Skeletal muscle tissue (tissue), 4 donors: ENCODE measurements around the gene EFHD1. TPM values are rescaled to one million over a fixed set of nuclear protein-coding genes. Genes with fewer than 3 reads are reported as not detected.
A peak's percentile ranks its signal among the peaks of the same experiment; 100 is the strongest.
"Not testable (repeated sequence)": the region's sequence is repeated elsewhere in the genome, so short reads cannot be mapped to it uniquely, and the experiment has no call there.

Experiments
- H3K27ac ChIP-seq: one replicate; pipeline ENCODE4 v1.7.0; 2013; ENCODE audit warnings: mild to moderate bottlenecking, low read depth, low read length, inconsistent platforms
- H3K27me3 ChIP-seq, 3 donors: one replicate each; pipeline ENCODE4 v1.7.0; 2013; ENCODE audit warnings: low read length in 3 of 3; ENCODE audit not compliant: control insufficient read depth in 3 of 3, insufficient read depth in 3 of 3
- H3K36me3 ChIP-seq, 3 donors: one replicate each; pipeline ENCODE4 v1.7.0; 2013; ENCODE audit warnings: low read length in 3 of 3; ENCODE audit not compliant: control insufficient read depth in 3 of 3, insufficient read depth in 3 of 3
- H3K4me1 ChIP-seq, 3 donors: one replicate each; pipeline ENCODE4 v1.7.0; 2013; ENCODE audit warnings: low read length in 3 of 3, mild to moderate bottlenecking in 3 of 3; ENCODE audit not compliant: control insufficient read depth in 3 of 3, insufficient read depth in 3 of 3
- H3K4me3 ChIP-seq, 3 donors: one replicate each; pipeline ENCODE4 v1.7.0; 2013; ENCODE audit warnings: low read length in 3 of 3
- H3K9ac ChIP-seq, 3 donors: one replicate each; pipeline ENCODE4 v1.7.0; 2013; ENCODE audit warnings: low read length in 3 of 3, mild to moderate bottlenecking in 3 of 3, moderate library complexity in 2 of 3, low read depth in 1 of 3
- H3K9me3 ChIP-seq, 3 donors: one replicate each; pipeline ENCODE4 v1.7.0; 2013; ENCODE audit warnings: low read length in 3 of 3; ENCODE audit not compliant: control insufficient read depth in 3 of 3
- total RNA-seq: library from RNA; depleted of rRNA; stranded (reverse); fragments of >200 nt; gene quantifications from one replicate; pipeline ENCODE4 v1.2.3, GENCODE V29; 2014
- donor health status: Osteomylitis.

Gene EFHD1
- total RNA-seq, 1 donor from 2014 or later: 2.1 TPM

DNA sequence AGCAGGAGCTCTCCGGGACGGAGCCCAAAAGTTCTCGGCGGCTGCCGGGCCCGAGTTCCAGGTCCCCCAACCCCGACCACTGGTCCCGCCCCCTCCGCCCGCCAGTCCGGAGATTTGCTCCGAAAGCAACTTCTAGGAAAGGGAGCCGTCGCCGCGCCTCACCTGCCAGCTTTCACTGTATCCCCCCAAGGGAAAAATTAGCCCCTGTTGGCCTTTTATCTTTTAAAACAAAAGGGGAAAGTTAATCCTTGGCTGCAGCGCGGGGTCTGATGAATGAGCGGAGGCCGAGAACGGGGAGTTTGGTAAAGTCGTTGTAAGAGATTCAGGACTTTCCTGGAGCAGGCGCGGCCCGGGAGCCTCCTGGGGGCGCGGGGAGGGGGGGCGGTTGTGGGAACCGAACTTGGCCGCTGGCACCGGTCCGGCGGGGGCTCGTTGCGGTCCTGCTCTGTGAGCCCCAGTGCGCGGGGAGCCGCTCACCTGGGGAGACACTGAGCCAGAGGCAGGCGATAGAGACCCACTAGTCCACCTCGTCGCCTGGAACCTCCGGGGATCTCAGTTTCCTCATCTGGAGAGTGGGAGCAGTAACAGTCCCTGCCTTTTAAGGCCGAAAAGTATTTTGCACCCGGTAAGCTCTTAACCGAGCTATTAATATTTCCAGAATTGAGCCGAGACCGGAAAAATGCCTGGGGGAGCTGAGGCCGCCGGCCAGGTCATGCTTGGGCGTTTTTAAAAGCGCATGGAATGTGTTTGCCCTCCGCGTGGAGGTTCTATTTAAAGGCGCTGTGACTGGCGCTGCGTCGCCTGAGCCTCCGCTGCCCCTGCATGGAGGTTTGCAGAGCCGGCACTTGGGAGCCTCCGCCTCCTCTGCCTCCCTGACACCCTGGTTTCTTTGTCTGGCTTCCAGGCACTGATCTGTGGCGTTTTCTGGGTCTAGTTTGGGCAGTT is 1.1 kb downstream of the EFHD1 start:
- Histone ChIP-seq H3K9me3 (no peaks in the 10 kb centered on the region), H3K27ac (no peak overlapping the region), H3K9ac (peak overlapping the region; percentile 43 to 75 (median 69)), H3K4me1 (peaks cover 4 to 9% (median 6%) of the 10 kb centered on the region in 3 donors), H3K4me3 (peak overlapping the region; percentile 66 to 74 (median 68)), H3K36me3 (no peaks in the 10 kb centered on the region), H3K27me3 (peaks cover 8 to 30% (median 10%) of the 10 kb centered on the region in 3 donors)

GRCh38 chr2:232635376-232635775 is 2.0 kb downstream of the EFHD1 start:
- peak overlapping the region in 1 of 3 donors; percentile 63 for H3K9ac ChIP-seq

GRCh38 chr2:232635820-232636219 is 2.4 kb downstream of the EFHD1 start:
- Histone ChIP-seq H3K9ac (no peak overlapping the region), H3K27ac (no peak overlapping the region), H3K4me1 (peaks cover 6 to 11% (median 9%) of the 10 kb centered on the region in 3 donors), H3K36me3 (peaks cover 0 to 3% (median 0%) of the 10 kb centered on the region in 3 donors), H3K27me3 (peaks cover 8 to 28% (median 10%) of the 10 kb centered on the region in 3 donors), H3K9me3 (no peaks in the 10 kb centered on the region), H3K4me3 (no peak overlapping the region)

More at GRCh38 chr2:232635376-232635775, 2.0 kb downstream of the EFHD1 start:
- H3K36me3 ChIP-seq, H3K9me3 ChIP-seq, H3K27ac ChIP-seq: not testable (repeated sequence)
- Histone ChIP-seq H3K27me3 (peaks cover 8 to 29% (median 10%) of the 10 kb centered on the region in 3 donors), H3K4me3 (peak overlapping the region in 2 of 3 donors; percentile 66 to 74), H3K4me1 (peaks cover 6 to 11% (median 9%) of the 10 kb centered on the region in 3 donors)

GRCh38 chr2:232636788-232637420 is 3.5 kb downstream of the EFHD1 start:
- no peak overlapping the region for H3K4me3 ChIP-seq
- H3K4me1 ChIP-seq: peaks cover 6 to 11% (median 9%) of the 10 kb centered on the region in 3 donors
- H3K9me3 ChIP-seq: no peaks in the 10 kb centered on the region
- no peak overlapping the region for H3K9ac ChIP-seq
- H3K27ac ChIP-seq: no peak overlapping the region
- H3K27me3 ChIP-seq: peaks cover 8 to 28% (median 10%) of the 10 kb centered on the region in 3 donors
- peaks cover 0 to 3% (median 0%) of the 10 kb centered on the region in 3 donors for H3K36me3 ChIP-seq

DNA sequence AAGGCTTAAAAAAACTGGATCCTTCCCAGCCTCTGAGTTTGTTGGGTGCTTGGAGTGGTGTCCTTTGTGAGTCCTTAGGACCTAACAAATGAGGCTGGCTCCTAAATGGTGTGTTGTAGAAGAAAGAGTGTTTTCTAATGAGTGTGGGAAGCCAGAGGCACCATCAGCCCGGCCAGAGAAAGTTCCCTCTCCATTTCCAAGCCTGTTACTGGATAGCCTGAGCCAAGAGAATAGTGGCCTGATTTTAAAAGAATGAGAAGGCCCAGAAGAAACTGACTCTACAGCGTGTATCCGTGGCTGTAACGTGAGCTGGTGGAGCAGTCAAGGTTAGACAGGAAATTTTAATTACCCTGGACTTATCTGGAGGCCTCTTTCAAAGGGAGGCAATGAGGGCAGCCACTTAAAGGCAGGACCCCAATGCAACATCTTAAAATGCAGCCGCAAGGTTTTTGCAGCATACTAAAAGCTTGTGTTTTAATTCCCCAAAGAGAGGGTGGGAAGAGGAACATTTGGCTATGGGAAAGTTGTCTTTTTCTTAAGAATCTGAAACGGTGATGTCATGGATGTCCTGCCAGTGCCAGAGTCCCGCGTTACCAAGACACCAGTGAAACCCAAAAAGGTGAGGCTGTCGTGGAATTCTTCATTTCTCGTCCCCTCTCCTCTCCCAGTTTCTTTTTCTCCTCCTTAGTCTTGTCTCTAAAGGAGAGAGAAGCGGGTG is 4.6 kb downstream of the EFHD1 start:
- Histone ChIP-seq H3K27me3 (peaks cover 2 to 17% (median 4%) of the 10 kb centered on the region in 3 donors), H3K36me3 (peaks cover 0 to 3% (median 0%) of the 10 kb centered on the region in 3 donors), H3K27ac (no peak overlapping the region), H3K4me3 (no peak overlapping the region), H3K9me3 (no peaks in the 10 kb centered on the region), H3K9ac (no peak overlapping the region), H3K4me1 (peaks cover 5 to 9% (median 5%) of the 10 kb centered on the region in 3 donors)

- Histone ChIP-seq H3K27ac (no peak overlapping the region), H3K27me3 (peaks cover 0 to 2% (median 0%) of the 10 kb centered on the region in 3 donors), H3K9me3 (no peaks in the 10 kb centered on the region), H3K9ac (no peak overlapping the region), H3K4me3 (no peak overlapping the region), H3K36me3 (peaks cover 0 to 3% (median 0%) of the 10 kb centered on the region in 3 donors), H3K4me1 (peaks cover 0 to 5% (median 3%) of the 10 kb centered on the region in 3 donors)
These were observed 7.9 kb downstream of the EFHD1 start for GRCh38 chr2:232641153-232641848.

- H3K4me1 ChIP-seq: peaks cover 5 to 7% (median 6%) of the 10 kb centered on the region in 3 donors
- H3K4me3 ChIP-seq: no peak overlapping the region
- no peak overlapping the region for H3K9ac ChIP-seq
- H3K27me3 ChIP-seq: peaks cover 0 to 2% (median 0%) of the 10 kb centered on the region in 3 donors
- H3K9me3 ChIP-seq: no peaks in the 10 kb centered on the region
- H3K27ac ChIP-seq: no peak overlapping the region
- peaks cover 0 to 3% (median 3%) of the 10 kb centered on the region in 3 donors for H3K36me3 ChIP-seq
These were observed 9.7 kb downstream of the EFHD1 start for GRCh38 chr2:232643147-232643425.

GRCh38 chr2:232643813-232644347 is 10.5 kb downstream of the EFHD1 start:
- H3K9ac ChIP-seq: no peak overlapping the region
- H3K36me3 ChIP-seq: peaks cover 0 to 3% (median 3%) of the 10 kb centered on the region in 3 donors
- H3K4me1 ChIP-seq: peaks cover 5 to 7% (median 6%) of the 10 kb centered on the region in 3 donors
- no peak overlapping the region for H3K4me3 ChIP-seq
- peaks cover 0 to 2% (median 0%) of the 10 kb centered on the region in 3 donors for H3K27me3 ChIP-seq
- H3K27ac ChIP-seq: no peak overlapping the region
- H3K9me3 ChIP-seq: no peaks in the 10 kb centered on the region

GRCh38 chr2:232645061-232645460 is 11.7 kb downstream of the EFHD1 start:
- no peaks in the 10 kb centered on the region for H3K9me3 ChIP-seq
- peaks cover 2 to 6% (median 5%) of the 10 kb centered on the region in 3 donors for H3K4me1 ChIP-seq
- no peak overlapping the region for H3K4me3 ChIP-seq
- no peaks in the 10 kb centered on the region for H3K27me3 ChIP-seq
- H3K9ac ChIP-seq: no peak overlapping the region
- peaks cover 0 to 3% (median 2%) of the 10 kb centered on the region in 3 donors for H3K36me3 ChIP-seq
- H3K27ac ChIP-seq: no peak overlapping the region
